Brain microvascular endothelial cell (primary cell): ENCODE results near the gene RBFOX2.

ENCODE experiments used
- DNase-seq: peaks from one replicate; pipeline ENCODE4 v3.0.0-alpha.2; 2020
- H3K27ac ChIP-seq: fragments of 250-450 bp; sonication (Bioruptor Pico); 2 replicates; pipeline ENCODE4 v1.5.1; 2020; ENCODE audit warnings: mild to moderate bottlenecking, moderate library complexity
- H3K27me3 ChIP-seq: fragments of 250-450 bp; sonication (Bioruptor Pico); replicated peaks from 2 replicates; pipeline ENCODE4 v1.5.1; 2020; ENCODE audit warnings: mild to moderate bottlenecking
- H3K36me3 ChIP-seq: fragments of 250-450 bp; sonication (Bioruptor Pico); replicated peaks from 2 replicates; pipeline ENCODE4 v1.5.1; 2020; ENCODE audit warnings: mild to moderate bottlenecking
- H3K4me3 ChIP-seq: 2 replicates; pipeline ENCODE4 v1.5.1; 2011; ENCODE audit warnings: low read depth, mild to moderate bottlenecking, control low read depth, low read length, moderate library complexity
- CTCF ChIP-seq: IDR thresholded peaks from 2 replicates; pipeline ENCODE4 v1.5.1; 2011; ENCODE audit warnings: low read depth, mild to moderate bottlenecking, moderate library complexity, low read length, control low read depth, inconsistent platforms; ENCODE audit errors: missing control alignments
- in situ Hi-C: cut with HindIII; loops from 2 replicates; pipeline ENCODE4 v1.10.0; 2017; ENCODE audit warnings: low sequenced_read_pairs, low pct_ligation_motif_present

Gene RBFOX2

GRCh38 chr22:35984183-35985175, 44.1 kb downstream of the RBFOX2 start:
- no peak for TF ChIP-seq CTCF
- in situ Hi-C loops: no loop called here
- no peak for DNase-seq
- H3K4me3 ChIP-seq: no peak overlapping the region
- H3K27me3 ChIP-seq: no peaks in the 10 kb centered on the region
- no peaks in the 10 kb centered on the region for H3K36me3 ChIP-seq
- H3K27ac ChIP-seq: no peak overlapping the region

GRCh38 chr22:35981900-35982299, 46.7 kb downstream of the RBFOX2 start:
- in situ Hi-C loops: no loop called here
- no peaks in the 10 kb centered on the region for H3K36me3 ChIP-seq
- H3K27me3 ChIP-seq: no peaks in the 10 kb centered on the region
- no peak overlapping the region for H3K4me3 ChIP-seq
- no peak for TF ChIP-seq CTCF
- no peak for DNase-seq
- no peak overlapping the region for H3K27ac ChIP-seq

- H3K36me3 ChIP-seq: no peaks in the 10 kb centered on the region
- no peak for TF ChIP-seq CTCF
- in situ Hi-C loops: no loop called here
- H3K27ac ChIP-seq: no peak overlapping the region
- no peak for DNase-seq
- no peaks in the 10 kb centered on the region for H3K27me3 ChIP-seq
- no peak overlapping the region for H3K4me3 ChIP-seq
Observed at GRCh38 chr22:35978889-35979288, 49.7 kb downstream of the RBFOX2 start.

GRCh38 chr22:35978201-35978600, 50.4 kb downstream of the RBFOX2 start:
- DNase-seq: no peak
- Histone ChIP-seq H3K36me3 (no peaks in the 10 kb centered on the region), H3K27ac (no peak overlapping the region), H3K4me3 (no peak overlapping the region), H3K27me3 (no peaks in the 10 kb centered on the region)
- in situ Hi-C loops: no loop called here
- no peak for TF ChIP-seq CTCF

GRCh38 chr22:35977136-35977535, 51.5 kb downstream of the RBFOX2 start:
- H3K4me3 ChIP-seq: no peak overlapping the region
- TF ChIP-seq CTCF: no peak
- in situ Hi-C loops: no loop called here
- peak; percentile 34 for DNase-seq
- no peaks in the 10 kb centered on the region for H3K36me3 ChIP-seq
- H3K27ac ChIP-seq: no peak overlapping the region
- H3K27me3 ChIP-seq: no peaks in the 10 kb centered on the region
